DOHH2 (cell line): ENCODE measurements around the gene CRYBA1.

Source experiments
- H3F3A ChIP-seq: fragments of 200-600 bp; sonication (generic), shearing (Covaris generic); 2 replicates; pipeline ENCODE4 v1.6.0; 2016; ENCODE audit warnings: antibody characterized with exemption, mild to moderate bottlenecking; ENCODE audit not compliant: control insufficient read depth, insufficient read depth
- H3K27ac ChIP-seq: fragments of 200-600 bp; sonication (generic); 2 replicates; pipeline ENCODE4 v1.5.1; 2014; ENCODE audit warnings: low read depth, mild to moderate bottlenecking, low read length, moderate library complexity
- H3K27me3 ChIP-seq: fragments of 200-600 bp; sonication (generic); 2 replicates; pipeline ENCODE4 v1.6.1; 2014; ENCODE audit warnings: mild to moderate bottlenecking, low read length, mixed read lengths; ENCODE audit not compliant: control insufficient read depth
- H3K36me3 ChIP-seq: fragments of 200-600 bp; sonication (generic); 2 replicates; pipeline ENCODE4 v1.6.1; 2014; ENCODE audit warnings: mild to moderate bottlenecking, low read length, moderate library complexity, mixed read lengths; ENCODE audit not compliant: control insufficient read depth
- H3K4me1 ChIP-seq: fragments of 200-600 bp; sonication (generic); 2 replicates; pipeline ENCODE4 v1.6.1; 2014; ENCODE audit warnings: mild to moderate bottlenecking, low read length, mixed read lengths; ENCODE audit not compliant: control insufficient read depth
- H3K4me2 ChIP-seq: fragments of 200-600 bp; sonication (generic); 2 replicates; pipeline ENCODE4 v1.6.0; 2014; ENCODE audit warnings: mild to moderate bottlenecking, low read length, moderate library complexity
- H3K4me3 ChIP-seq: fragments of 200-600 bp; sonication (generic); 2 replicates; pipeline ENCODE4 v1.5.1; 2014; ENCODE audit warnings: mild to moderate bottlenecking, low read length, mixed read lengths
- H3K79me2 ChIP-seq: fragments of 200-600 bp; sonication (generic); 2 replicates; pipeline ENCODE4 v1.6.1; 2014; ENCODE audit warnings: mild to moderate bottlenecking, low read length, mixed read lengths; ENCODE audit not compliant: control insufficient read depth
- H3K9me2 ChIP-seq: fragments of 200-600 bp; sonication (generic); replicated peaks from 2 replicates; pipeline ENCODE4 v1.6.1; 2014; ENCODE audit warnings: mild to moderate bottlenecking, low read length, mixed read lengths; ENCODE audit not compliant: control insufficient read depth
- H3K9me3 ChIP-seq: fragments of 200-600 bp; sonication (generic); 2 replicates; pipeline ENCODE4 v1.6.1; 2014; ENCODE audit warnings: antibody characterized with exemption, low read length, mixed read lengths; ENCODE audit not compliant: control insufficient read depth, insufficient read depth
- H4K20me1 ChIP-seq: fragments of 200-600 bp; sonication (generic); 2 replicates; pipeline ENCODE4 v1.6.0; 2014; ENCODE audit warnings: low read depth, mild to moderate bottlenecking, antibody characterized with exemption, low read length, moderate library complexity; ENCODE audit not compliant: control insufficient read depth, insufficient read depth
- EZH2phosphoT487 ChIP-seq: fragments of 200-600 bp; sonication (generic); IDR thresholded peaks from 2 replicates; pipeline ENCODE4 v1.6.1; 2017; ENCODE audit warnings: borderline replicate concordance, mild to moderate bottlenecking, antibody characterized with exemption, low read length, moderate library complexity, mixed read lengths
- TF ChIP-seq, protein P1 (sequence below): fragments of 200-600 bp; sonication (generic); IDR thresholded peaks from one replicate; pipeline ENCODE4 v1.5.1; 2014; ENCODE audit warnings: antibody characterized with exemption, mild to moderate bottlenecking, low read depth, low read length; ENCODE audit not compliant: poor library complexity, severe bottlenecking

CRYBA1 gene

GRCh38 chr17:29299031-29299430, 52.4 kb downstream of the CRYBA1 start:
- Histone ChIP-seq H3K79me2 (peaks cover 7% of the 10 kb centered on the region; the same call in 1 of the 2 replicates), H3K4me2 (no peak overlapping the region), H3K9me3 (no peaks in the 10 kb centered on the region), H3K4me3 (no peak overlapping the region), H3K9me2 (no peaks in the 10 kb centered on the region), H3K4me1 (peaks cover 15% of the 10 kb centered on the region), H3K27me3 (no peaks in the 10 kb centered on the region), H4K20me1 (no peaks in the 10 kb centered on the region), H3F3A (peaks cover 17% of the 10 kb centered on the region), H3K27ac (no peak overlapping the region), H3K36me3 (no peaks in the 10 kb centered on the region)
- no peak for TF ChIP-seq EZH2phosphoT487
- TF ChIP-seq, protein P1, sequence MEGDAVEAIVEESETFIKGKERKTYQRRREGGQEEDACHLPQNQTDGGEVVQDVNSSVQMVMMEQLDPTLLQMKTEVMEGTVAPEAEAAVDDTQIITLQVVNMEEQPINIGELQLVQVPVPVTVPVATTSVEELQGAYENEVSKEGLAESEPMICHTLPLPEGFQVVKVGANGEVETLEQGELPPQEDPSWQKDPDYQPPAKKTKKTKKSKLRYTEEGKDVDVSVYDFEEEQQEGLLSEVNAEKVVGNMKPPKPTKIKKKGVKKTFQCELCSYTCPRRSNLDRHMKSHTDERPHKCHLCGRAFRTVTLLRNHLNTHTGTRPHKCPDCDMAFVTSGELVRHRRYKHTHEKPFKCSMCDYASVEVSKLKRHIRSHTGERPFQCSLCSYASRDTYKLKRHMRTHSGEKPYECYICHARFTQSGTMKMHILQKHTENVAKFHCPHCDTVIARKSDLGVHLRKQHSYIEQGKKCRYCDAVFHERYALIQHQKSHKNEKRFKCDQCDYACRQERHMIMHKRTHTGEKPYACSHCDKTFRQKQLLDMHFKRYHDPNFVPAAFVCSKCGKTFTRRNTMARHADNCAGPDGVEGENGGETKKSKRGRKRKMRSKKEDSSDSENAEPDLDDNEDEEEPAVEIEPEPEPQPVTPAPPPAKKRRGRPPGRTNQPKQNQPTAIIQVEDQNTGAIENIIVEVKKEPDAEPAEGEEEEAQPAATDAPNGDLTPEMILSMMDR = no peak

DNA sequence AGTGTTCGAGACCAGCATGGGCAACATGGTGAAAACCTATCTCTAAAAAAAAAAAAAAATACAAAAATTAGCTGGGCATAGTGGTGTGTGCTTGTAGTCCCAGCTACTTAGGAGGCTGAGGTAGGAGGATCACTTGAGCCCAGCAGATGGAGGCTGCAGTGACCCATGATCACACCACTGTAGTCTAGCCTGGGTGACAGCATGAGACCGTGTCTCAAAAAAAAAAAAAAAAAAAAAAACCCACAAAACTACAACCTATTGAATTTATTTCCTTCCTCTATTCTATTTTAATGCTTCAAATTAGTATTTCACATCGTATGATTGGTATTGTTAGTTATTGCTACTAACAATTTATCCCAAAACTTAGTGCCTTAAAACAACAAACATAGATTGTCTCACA, 56.7 kb downstream of the CRYBA1 start:
- no peak for TF ChIP-seq EZH2phosphoT487
- TF ChIP-seq, protein P1 = no peak
- peaks cover 5% of the 10 kb centered on the region for H3F3A ChIP-seq
- no peak overlapping the region for H3K4me2 ChIP-seq
- no peaks in the 10 kb centered on the region for H3K36me3 ChIP-seq
- no peaks in the 10 kb centered on the region for H3K9me3 ChIP-seq
- peaks cover 6% of the 10 kb centered on the region; the same call in 1 of the 2 replicates for H3K4me1 ChIP-seq
- no peaks in the 10 kb centered on the region for H4K20me1 ChIP-seq
- no peaks in the 10 kb centered on the region for H3K9me2 ChIP-seq
- H3K79me2 ChIP-seq = no peaks in the 10 kb centered on the region
- H3K27ac ChIP-seq = no peak overlapping the region
- 0 out of 2 replicates have a peak, but pooled peaks cover 2% of the 10 kb centered on the region for H3K27me3 ChIP-seq
- H3K4me3 ChIP-seq = no peak overlapping the region
